ENCODE results near the gene ADGRF5. TPM values are rescaled to one million over a fixed set of nuclear protein-coding genes. Genes with fewer than 3 reads are reported as not detected.

ADGRF5 gene
- polyA plus RNA-seq, 1 experiment: not detected

- Histone ChIP-seq H3K4me3 (ENCODE audit: low read depth, low read length) (no peak overlapping the region), H3K9me3 (ENCODE audit: control insufficient read depth, insufficient read depth, low read length) (no peaks in the 10 kb centered on the region), H3K27me3 (ENCODE audit: control insufficient read depth, insufficient read depth, low read length) (peaks cover 2% of the 10 kb centered on the region), H3K27ac (ENCODE audit: low read depth, low read length) (no peak overlapping the region)
- no peak for DNase-seq (ENCODE audit: low read depth, low spot score)
- no peak for TF ChIP-seq CTCF (IDR thresholded peaks at IDR 0.05; ENCODE audit: low read depth, low read length)
- ChIA-PET CTCF (interaction anchor here (0.6 kb wide), 1 partner anchor 13 kb away, joined by 3 read pairs; no protein-coding TSS in a partner anchor), POLR2A (no interaction called here)
These were observed 41.3 kb upstream of the ADGRF5 start for GRCh38 chr6:46963039-46963438.

GRCh38 chr6:46961711-46962110 lies 40.0 kb upstream of the ADGRF5 start:
- Histone ChIP-seq H3K4me3 (ENCODE audit: low read depth, low read length) (no peak overlapping the region), H3K9me3 (ENCODE audit: control insufficient read depth, insufficient read depth, low read length) (no peaks in the 10 kb centered on the region), H3K27ac (ENCODE audit: low read depth, low read length) (no peak overlapping the region), H3K27me3 (ENCODE audit: control insufficient read depth, insufficient read depth, low read length) (peaks cover 2% of the 10 kb centered on the region)
- ChIA-PET POLR2A (no interaction called here), CTCF (no interaction called here)
- no peak for DNase-seq (ENCODE audit: low read depth, low spot score)
- TF ChIP-seq CTCF (IDR thresholded peaks at IDR 0.05; ENCODE audit: low read depth, low read length): no peak

DNA sequence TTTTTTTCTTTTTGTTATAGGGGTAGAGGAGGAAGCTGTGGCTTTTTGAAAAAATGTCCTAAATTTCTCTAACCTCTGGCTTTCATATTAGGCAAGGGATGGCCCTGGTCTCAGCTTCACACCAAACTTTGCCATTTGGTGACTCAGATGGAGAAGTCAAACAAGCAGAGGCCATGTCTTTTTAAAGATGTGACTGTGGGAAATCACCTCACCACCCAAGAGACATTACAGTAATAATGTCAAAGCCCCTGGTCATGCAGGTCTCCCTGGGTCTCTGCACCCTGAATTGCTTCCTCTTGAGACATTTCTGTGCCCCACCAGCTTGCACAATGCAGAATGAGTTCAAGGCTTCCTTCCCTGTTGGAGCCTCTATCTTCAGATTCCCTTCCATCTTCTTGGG lies 39.5 kb upstream of the ADGRF5 start:
- ChIA-PET POLR2A (no interaction called here), CTCF (no interaction called here)
- H3K27ac ChIP-seq (ENCODE audit: low read depth, low read length): no peak overlapping the region
- peaks cover 2% of the 10 kb centered on the region for H3K27me3 ChIP-seq (ENCODE audit: control insufficient read depth, insufficient read depth, low read length)
- no peaks in the 10 kb centered on the region for H3K9me3 ChIP-seq (ENCODE audit: control insufficient read depth, insufficient read depth, low read length)
- H3K4me3 ChIP-seq (ENCODE audit: low read depth, low read length): no peak overlapping the region
- DNase-seq (ENCODE audit: low read depth, low spot score): no peak
- no peak for TF ChIP-seq CTCF (IDR thresholded peaks at IDR 0.05; ENCODE audit: low read depth, low read length)

DNA sequence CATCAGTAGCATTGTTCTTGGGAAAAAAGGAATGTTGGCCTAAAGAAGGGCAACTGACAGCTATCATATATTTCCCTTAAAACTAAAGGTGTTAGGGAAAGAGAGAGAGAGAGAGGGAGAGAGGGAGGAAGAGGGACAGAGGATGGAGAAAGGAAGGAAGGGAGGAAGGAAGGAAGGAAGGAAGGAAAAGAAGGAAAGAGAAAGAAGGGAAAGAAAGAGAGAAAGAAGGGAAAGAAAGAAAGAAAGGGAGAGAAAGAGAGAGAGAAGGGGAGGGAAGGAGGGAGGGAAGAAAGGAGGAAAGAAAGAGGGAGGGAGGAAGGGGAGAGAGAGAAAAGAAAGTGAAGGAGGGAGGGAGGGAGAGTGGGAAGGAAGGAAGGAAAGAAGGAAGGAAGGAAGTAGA lies 37.7 kb upstream of the ADGRF5 start:
- TF ChIP-seq CTCF (IDR thresholded peaks at IDR 0.05; ENCODE audit: low read depth, low read length): no peak
- no peak overlapping the region for H3K4me3 ChIP-seq (ENCODE audit: low read depth, low read length)
- peaks cover 2% of the 10 kb centered on the region for H3K27me3 ChIP-seq (ENCODE audit: control insufficient read depth, insufficient read depth, low read length)
- ChIA-PET POLR2A (interaction anchor here (0.8 kb wide), 1 partner anchor 507 kb away, joined by 13 read pairs; no protein-coding TSS in a partner anchor), CTCF (no interaction called here)
- H3K9me3 ChIP-seq (ENCODE audit: control insufficient read depth, insufficient read depth, low read length): no peaks in the 10 kb centered on the region
- no peak for DNase-seq (ENCODE audit: low read depth, low spot score)
- H3K27ac ChIP-seq (ENCODE audit: low read depth, low read length): no peak overlapping the region

GRCh38 chr6:46956409-46956808 lies 34.7 kb upstream of the ADGRF5 start:
- ChIA-PET POLR2A (no interaction called here), CTCF (no interaction called here)
- Histone ChIP-seq H3K9me3 (ENCODE audit: control insufficient read depth, insufficient read depth, low read length) (no peaks in the 10 kb centered on the region), H3K4me3 (ENCODE audit: low read depth, low read length) (no peak overlapping the region), H3K27ac (ENCODE audit: low read depth, low read length) (no peak overlapping the region), H3K27me3 (ENCODE audit: control insufficient read depth, insufficient read depth, low read length) (no peaks in the 10 kb centered on the region)
- DNase-seq (ENCODE audit: low read depth, low spot score): no peak
- TF ChIP-seq CTCF (IDR thresholded peaks at IDR 0.05; ENCODE audit: low read depth, low read length): no peak

Measured in AG04450 (cell line).